Rectal smooth muscle tissue (tissue), 1 donor: ENCODE data around the gene NOC4L.

Source experiments
- H3K27ac ChIP-seq: one replicate; pipeline ENCODE4 v1.7.0; 2013; ENCODE audit warnings: low read depth, low read length, inconsistent platforms
- H3K27me3 ChIP-seq: one replicate; pipeline ENCODE4 v1.7.0; 2013; ENCODE audit warnings: low read length; ENCODE audit not compliant: control insufficient read depth, insufficient read depth
- H3K36me3 ChIP-seq: one replicate; pipeline ENCODE4 v1.7.0; 2013; ENCODE audit warnings: low read length; ENCODE audit not compliant: control insufficient read depth, insufficient read depth
- H3K4me1 ChIP-seq: one replicate; pipeline ENCODE4 v1.7.0; 2013; ENCODE audit warnings: low read length; ENCODE audit not compliant: control insufficient read depth, insufficient read depth
- H3K4me3 ChIP-seq: one replicate; pipeline ENCODE4 v1.7.0; 2013; ENCODE audit warnings: low read length
- H3K9ac ChIP-seq: one replicate; pipeline ENCODE4 v1.7.0; 2013; ENCODE audit warnings: low read length

Gene NOC4L

GRCh38 chr12:132199526-132200319 lies 55.5 kb downstream of the NOC4L start:
- Histone ChIP-seq H3K36me3 (no peaks in the 10 kb centered on the region), H3K4me1 (no peaks in the 10 kb centered on the region), H3K27ac (no peak overlapping the region), H3K27me3 (peaks cover 12% of the 10 kb centered on the region), H3K9ac (no peak overlapping the region), H3K4me3 (no peak overlapping the region)

GRCh38 chr12:132200800-132201199 lies 56.5 kb downstream of the NOC4L start:
- Histone ChIP-seq H3K27me3 (peaks cover 20% of the 10 kb centered on the region), H3K4me3 (no peak overlapping the region), H3K36me3 (no peaks in the 10 kb centered on the region), H3K27ac (no peak overlapping the region), H3K4me1 (peaks cover 2% of the 10 kb centered on the region), H3K9ac (no peak overlapping the region)

DNA sequence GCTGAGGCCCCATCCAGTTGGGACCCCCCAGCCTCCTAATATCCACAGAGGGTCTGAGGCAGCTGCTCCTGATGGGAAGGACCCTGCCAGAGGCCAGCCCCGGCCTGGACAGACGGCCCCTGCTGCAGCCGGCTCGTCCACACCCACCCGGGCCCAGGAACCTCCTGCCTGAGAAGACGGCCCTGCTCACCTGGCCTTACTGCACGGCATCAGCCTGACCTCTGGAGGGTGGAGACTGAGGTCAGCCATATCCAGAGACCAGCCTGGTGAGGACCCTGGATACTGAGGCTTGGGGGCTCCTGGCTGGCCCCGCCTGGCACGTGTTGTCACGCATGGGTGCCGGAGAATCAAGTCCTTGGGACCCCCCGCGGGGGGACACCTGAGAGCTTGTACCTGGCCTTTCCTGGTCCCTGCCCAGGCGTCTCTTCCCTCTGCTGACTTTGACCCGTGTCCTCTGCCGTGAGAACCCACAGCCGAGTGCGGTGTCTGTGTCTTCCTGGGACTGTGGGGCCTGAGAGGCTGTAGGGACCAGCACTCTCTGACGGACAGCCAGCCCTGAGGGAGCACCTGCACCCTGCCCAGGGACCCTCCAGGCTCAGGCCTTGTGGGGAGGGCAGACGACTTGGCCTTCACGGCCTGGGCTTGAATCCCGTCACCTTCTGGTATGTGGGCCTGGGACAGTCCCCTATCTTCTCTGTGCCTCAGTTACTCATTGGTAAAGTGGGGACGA lies 57.3 kb downstream of the NOC4L start:
- H3K27ac ChIP-seq = no peak overlapping the region
- no peak overlapping the region for H3K9ac ChIP-seq
- peaks cover 24% of the 10 kb centered on the region for H3K27me3 ChIP-seq
- H3K36me3 ChIP-seq = no peaks in the 10 kb centered on the region
- H3K4me3 ChIP-seq = no peak overlapping the region
- H3K4me1 ChIP-seq = peaks cover 2% of the 10 kb centered on the region
